Mesendoderm (in vitro differentiated cells): ENCODE measurements around the gene USP36. TPM values are rescaled to one million over a fixed set of nuclear protein-coding genes. Genes with fewer than 3 reads are reported as not detected.
A peak's percentile ranks its signal among the peaks of the same experiment; 100 is the strongest.
"Not testable (repeated sequence)": the region's sequence is repeated elsewhere in the genome, so short reads cannot be mapped to it uniquely, and the experiment has no call there.

Experiments
- DNase-seq: peaks from one replicate; pipeline ENCODE4 v3.0.0; 2013
- H2AK5ac ChIP-seq: 2 replicates; pipeline ENCODE4 v1.6.1; 2013; ENCODE audit warnings: low read length, inconsistent platforms
- H2BK120ac ChIP-seq: 2 replicates; pipeline ENCODE4 v1.6.1; 2013; ENCODE audit warnings: low read depth, mild to moderate bottlenecking, low read length, moderate library complexity, mixed read lengths
- H2BK15ac ChIP-seq: replicated peaks from 2 replicates; pipeline ENCODE4 v1.6.1; 2013; ENCODE audit warnings: low read depth, mild to moderate bottlenecking, moderate library complexity
- H2BK5ac ChIP-seq: 2 replicates; pipeline ENCODE4 v1.6.1; 2013; ENCODE audit warnings: low read length, inconsistent platforms
- H3K18ac ChIP-seq: 2 replicates; pipeline ENCODE4 v1.6.1; 2013; ENCODE audit warnings: mild to moderate bottlenecking, low read length, mixed read lengths
- H3K23ac ChIP-seq: one replicate; pipeline ENCODE4 v1.6.1; 2013; ENCODE audit warnings: low read length
- H3K27ac ChIP-seq: 2 replicates; pipeline ENCODE4 v1.5.1; 2013; ENCODE audit warnings: low read depth, mild to moderate bottlenecking, inconsistent platforms, low read length, moderate library complexity
- H3K27me3 ChIP-seq: 2 replicates; pipeline ENCODE4 v1.6.1; 2013; ENCODE audit warnings: low read length, control low read depth, mild to moderate bottlenecking, inconsistent platforms; ENCODE audit not compliant: insufficient read depth, poor library complexity
- H3K36me3 ChIP-seq: 2 replicates; pipeline ENCODE4 v1.6.1; 2013; ENCODE audit warnings: low read length, inconsistent platforms; ENCODE audit not compliant: control insufficient read depth, insufficient read depth
- H3K4ac ChIP-seq: one replicate; pipeline ENCODE4 v1.6.1; 2013; ENCODE audit warnings: low read depth, mild to moderate bottlenecking, low read length, moderate library complexity
- H3K4me1 ChIP-seq: 2 replicates; pipeline ENCODE4 v1.6.1; 2013; ENCODE audit warnings: low read depth, low read length, inconsistent platforms; ENCODE audit not compliant: control insufficient read depth
- H3K4me2 ChIP-seq: 2 replicates; pipeline ENCODE4 v1.6.1; 2013; ENCODE audit warnings: low read length
- H3K4me3 ChIP-seq: 2 replicates; pipeline ENCODE4 v1.5.1; 2013; ENCODE audit warnings: mild to moderate bottlenecking, low read length
- H3K56ac ChIP-seq: one replicate; pipeline ENCODE4 v1.6.1; 2013; ENCODE audit warnings: low read length
- H3K79me1 ChIP-seq: 2 replicates; pipeline ENCODE4 v1.6.1; 2013; ENCODE audit warnings: low read length, inconsistent platforms
- H3K79me2 ChIP-seq: 2 replicates; pipeline ENCODE4 v1.6.1; 2013; ENCODE audit warnings: mild to moderate bottlenecking, low read length; ENCODE audit not compliant: control insufficient read depth, insufficient read depth
- H3K9ac ChIP-seq: 2 replicates; pipeline ENCODE4 v1.6.1; 2013; ENCODE audit warnings: low read length, inconsistent platforms
- H4K5ac ChIP-seq: one replicate; pipeline ENCODE4 v1.6.1; 2013; ENCODE audit warnings: low read length
- H4K8ac ChIP-seq: one replicate; pipeline ENCODE4 v1.6.1; 2013; ENCODE audit warnings: low read depth, mild to moderate bottlenecking, control low read depth, low read length, moderate library complexity
- WGBS: extraction: QIAGEN DNeasy Blood & Tissue Kit; methylation state at CpG from one replicate; pipeline ENCODE4 v1.1.7; 2013; ENCODE audit warnings: low lambda C conversion rate, missing lambda C conversion rate; ENCODE audit not compliant: insufficient coverage; ENCODE audit errors: extremely low coverage; 5-methylcytosine and 5-hydroxymethylcytosine counted together
- polyA plus RNA-seq, 2 experiments: library from polyadenylated mRNA; stranded (reverse); fragments of 200-250 nt; gene quantifications; one replicate each; pipeline ENCODE4 v1.2.3, GENCODE V29; 2013

USP36 gene
- polyA plus RNA-seq (2013, experiment 1 of 2), result 51.3 TPM
- polyA plus RNA-seq (2013, experiment 2 of 2), result 53.0 TPM

GRCh38 chr17:78840780-78841611 is at the start of gene USP36:
Gene USP36 (minus strand): TSS chr17:78840814. CDS start chr17:78836363, 4,451 bp downstream.
- Histone ChIP-seq H3K79me2 (peaks cover 32% of the 10 kb centered on the region), H3K27ac (peak within 1 kb of the TSS; percentile 84), H3K4ac (peak within 1 kb of the TSS; percentile 82), H2BK5ac (no peak within 1 kb of the TSS), H3K9ac (peak within 1 kb of the TSS; percentile 95), H2AK5ac (no peak within 1 kb of the TSS), H3K79me1 (peaks cover 17% of the 10 kb centered on the region), H4K8ac (peak within 1 kb of the TSS; percentile 99), H2BK120ac (no peak within 1 kb of the TSS), H3K36me3 (peaks cover 5% of the 10 kb centered on the region), H3K18ac (peak within 1 kb of the TSS; percentile 85), H3K56ac (peak within 1 kb of the TSS; percentile 95), H3K23ac (peak within 1 kb of the TSS; percentile 66), H3K4me3 (peak within 1 kb of the TSS; percentile 90), H4K5ac (no peak within 1 kb of the TSS), H3K4me1 (peaks cover 4% of the 10 kb centered on the region), H2BK15ac (no peak within 1 kb of the TSS), H3K4me2 (peak within 1 kb of the TSS; percentile 99), H3K27me3 (no peaks in the 10 kb centered on the region)
- peak; percentile 99 for DNase-seq
- WGBS, result no CpG with 5 or more reads among the region's 74 CpGs

- not testable (repeated sequence) for H2BK15ac ChIP-seq, H3K4me2 ChIP-seq, H3K4ac ChIP-seq, H3K79me1 ChIP-seq, H3K79me2 ChIP-seq, H2AK5ac ChIP-seq, H3K4me3 ChIP-seq, H3K27ac ChIP-seq, H3K36me3 ChIP-seq, H4K5ac ChIP-seq, DNase-seq, H2BK120ac ChIP-seq, H3K56ac ChIP-seq, H3K9ac ChIP-seq, H3K23ac ChIP-seq, H3K27me3 ChIP-seq, H2BK5ac ChIP-seq, H3K18ac ChIP-seq, H4K8ac ChIP-seq, H3K4me1 ChIP-seq
- no CpG with 5 or more reads among the region's 11 CpGs for WGBS
Observed at GRCh38 chr17:78890096-78890495, 49.5 kb upstream of the USP36 start.

- H2AK5ac ChIP-seq, result no peak overlapping the region
- H3K4me1 ChIP-seq, result no peaks in the 10 kb centered on the region
- H4K5ac ChIP-seq, result no peak overlapping the region
- H3K9ac ChIP-seq, result no peak overlapping the region
- no peak for DNase-seq
- H3K27me3 ChIP-seq, result no peaks in the 10 kb centered on the region
- no peak overlapping the region for H3K4ac ChIP-seq
- no peak overlapping the region for H3K4me2 ChIP-seq
- H3K23ac ChIP-seq, result no peak overlapping the region
- H2BK5ac ChIP-seq, result no peak overlapping the region
- no peak overlapping the region for H3K4me3 ChIP-seq
- H3K56ac ChIP-seq, result no peak overlapping the region
- no peak overlapping the region for H2BK15ac ChIP-seq
- no CpG with 5 or more reads among the region's 8 CpGs for WGBS
- no peak overlapping the region for H4K8ac ChIP-seq
- H3K79me1 ChIP-seq, result peaks cover 2% of the 10 kb centered on the region
- no peaks in the 10 kb centered on the region for H3K79me2 ChIP-seq
- H3K18ac ChIP-seq, result no peak overlapping the region
- H3K27ac ChIP-seq, result no peak overlapping the region
- no peaks in the 10 kb centered on the region for H3K36me3 ChIP-seq
- H2BK120ac ChIP-seq, result no peak overlapping the region
Observed at GRCh38 chr17:78889531-78889930, 48.9 kb upstream of the USP36 start.

GRCh38 chr17:78888941-78889518 is 48.4 kb upstream of the USP36 start:
- Histone ChIP-seq H2AK5ac (no peak overlapping the region), H3K18ac (no peak overlapping the region), H4K5ac (no peak overlapping the region), H3K4me1 (no peaks in the 10 kb centered on the region), H3K9ac (no peak overlapping the region), H4K8ac (no peak overlapping the region), H3K27me3 (no peaks in the 10 kb centered on the region), H3K79me2 (no peaks in the 10 kb centered on the region), H3K79me1 (peaks cover 2% of the 10 kb centered on the region), H2BK15ac (no peak overlapping the region), H3K56ac (no peak overlapping the region), H2BK5ac (no peak overlapping the region), H3K23ac (no peak overlapping the region), H3K27ac (no peak overlapping the region), H3K4ac (no peak overlapping the region), H2BK120ac (no peak overlapping the region), H3K36me3 (no peaks in the 10 kb centered on the region), H3K4me2 (no peak overlapping the region), H3K4me3 (no peak overlapping the region)
- WGBS, result no CpG with 5 or more reads among the region's 10 CpGs
- DNase-seq, result no peak

- no peak overlapping the region for H2BK5ac ChIP-seq
- no peak overlapping the region for H3K23ac ChIP-seq
- no peak overlapping the region for H2BK120ac ChIP-seq
- no peak overlapping the region for H4K5ac ChIP-seq
- no peak overlapping the region for H3K56ac ChIP-seq
- no CpG with 5 or more reads among the region's 12 CpGs for WGBS
- no peak overlapping the region for H3K9ac ChIP-seq
- DNase-seq, result no peak
- H3K4ac ChIP-seq, result no peak overlapping the region
- H2AK5ac ChIP-seq, result no peak overlapping the region
- no peaks in the 10 kb centered on the region for H3K79me1 ChIP-seq
- H3K4me1 ChIP-seq, result no peaks in the 10 kb centered on the region
- H3K27me3 ChIP-seq, result no peaks in the 10 kb centered on the region
- H3K18ac ChIP-seq, result no peak overlapping the region
- H3K4me3 ChIP-seq, result no peak overlapping the region
- H4K8ac ChIP-seq, result no peak overlapping the region
- H3K36me3 ChIP-seq, result no peaks in the 10 kb centered on the region
- H3K79me2 ChIP-seq, result no peaks in the 10 kb centered on the region
- H3K27ac ChIP-seq, result no peak overlapping the region
- no peak overlapping the region for H2BK15ac ChIP-seq
- no peak overlapping the region for H3K4me2 ChIP-seq
Observed at GRCh38 chr17:78886954-78887353, 46.3 kb upstream of the USP36 start.
